ENCODE data around the gene SYVN1.
"Not testable (repeated sequence)": the region's sequence is repeated elsewhere in the genome, so short reads cannot be mapped to it uniquely, and the experiment has no call there.

DNA sequence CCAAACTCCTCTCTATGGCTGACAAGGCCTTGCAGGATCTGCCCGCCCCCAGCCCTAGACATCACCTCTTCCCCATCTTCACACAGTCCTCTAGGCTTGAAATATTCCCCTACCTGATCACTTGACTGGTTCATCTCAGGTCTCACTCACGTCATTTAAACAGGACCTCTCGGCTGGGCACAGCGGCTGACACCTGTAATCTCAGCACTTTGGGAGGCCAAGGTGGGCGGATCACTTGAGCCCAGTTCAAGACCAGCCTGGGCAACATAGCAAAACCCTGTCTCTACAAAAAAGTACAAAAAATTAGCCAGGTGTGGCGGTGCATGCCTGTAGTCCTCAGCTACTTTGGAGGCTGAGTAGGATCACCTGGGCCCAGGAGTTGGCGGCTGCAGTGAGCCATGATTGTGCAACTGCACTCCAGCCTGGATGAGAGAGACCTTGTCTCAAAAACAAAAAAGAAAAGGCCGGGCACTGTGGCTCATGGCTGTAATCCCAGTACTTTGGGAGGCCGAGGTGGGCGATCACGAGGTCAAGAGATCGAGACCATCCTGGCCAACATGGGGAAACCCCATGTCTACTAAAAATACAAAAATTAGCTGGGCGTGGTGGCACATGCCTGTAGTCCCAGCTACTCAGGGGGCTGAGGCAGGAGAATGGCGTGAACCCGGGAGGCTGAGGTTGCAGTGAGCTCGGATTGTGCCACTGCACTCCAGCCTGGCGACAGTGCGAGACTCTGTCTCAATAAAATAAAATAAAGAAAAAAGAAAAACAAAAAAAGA lies 15.2 kb downstream of the SYVN1 start:
- TF ChIP-seq EP300 (IDR thresholded peaks at IDR 0.05) = not testable (repeated sequence)
- TF ChIP-seq, protein P1, sequence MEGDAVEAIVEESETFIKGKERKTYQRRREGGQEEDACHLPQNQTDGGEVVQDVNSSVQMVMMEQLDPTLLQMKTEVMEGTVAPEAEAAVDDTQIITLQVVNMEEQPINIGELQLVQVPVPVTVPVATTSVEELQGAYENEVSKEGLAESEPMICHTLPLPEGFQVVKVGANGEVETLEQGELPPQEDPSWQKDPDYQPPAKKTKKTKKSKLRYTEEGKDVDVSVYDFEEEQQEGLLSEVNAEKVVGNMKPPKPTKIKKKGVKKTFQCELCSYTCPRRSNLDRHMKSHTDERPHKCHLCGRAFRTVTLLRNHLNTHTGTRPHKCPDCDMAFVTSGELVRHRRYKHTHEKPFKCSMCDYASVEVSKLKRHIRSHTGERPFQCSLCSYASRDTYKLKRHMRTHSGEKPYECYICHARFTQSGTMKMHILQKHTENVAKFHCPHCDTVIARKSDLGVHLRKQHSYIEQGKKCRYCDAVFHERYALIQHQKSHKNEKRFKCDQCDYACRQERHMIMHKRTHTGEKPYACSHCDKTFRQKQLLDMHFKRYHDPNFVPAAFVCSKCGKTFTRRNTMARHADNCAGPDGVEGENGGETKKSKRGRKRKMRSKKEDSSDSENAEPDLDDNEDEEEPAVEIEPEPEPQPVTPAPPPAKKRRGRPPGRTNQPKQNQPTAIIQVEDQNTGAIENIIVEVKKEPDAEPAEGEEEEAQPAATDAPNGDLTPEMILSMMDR (IDR thresholded peaks at IDR 0.05) = not testable (repeated sequence)
